ENCODE data around the gene COL28A1.

DNA sequence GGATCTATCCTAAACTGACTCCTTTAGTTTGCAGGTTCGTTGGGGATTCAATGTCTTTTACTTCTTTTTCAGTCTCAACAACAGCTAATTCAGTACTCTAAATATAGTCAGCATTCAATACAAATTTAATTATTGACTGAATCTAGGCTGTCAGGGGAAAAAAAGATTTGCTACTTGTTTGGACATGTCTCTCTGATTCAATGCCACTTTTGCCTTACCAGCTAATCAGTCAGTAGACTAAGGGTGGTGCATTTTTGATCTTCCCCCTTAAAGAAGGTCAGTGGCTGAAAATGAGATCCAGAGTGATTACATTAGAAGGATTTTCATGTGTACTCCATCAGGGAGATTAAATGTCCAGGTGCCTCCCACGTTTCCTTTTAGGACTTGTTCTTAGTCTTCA lies 208.2 kb downstream of the COL28A1 start:
- TF ChIP-seq POLR2A (IDR thresholded peaks at IDR 0.05; ENCODE audit: low read length) (no peak), GATA1 (IDR thresholded peaks at IDR 0.05; ENCODE audit: low read depth, low read length) (no peak)

All from erythroblast (primary cell).